Choroid plexus epithelial cell (primary cell): Measurements from ENCODE around the gene TAF3.

Experiments used
- DNase-seq: peaks from one replicate; pipeline ENCODE4 v3.0.0-alpha.2; 2010; ENCODE audit warnings: low read depth
- H3K4me3 ChIP-seq: 2 replicates; pipeline ENCODE4 v1.5.1; 2011; ENCODE audit warnings: low read depth, mild to moderate bottlenecking, control low read depth, low read length, moderate library complexity
- CTCF ChIP-seq: conservative IDR thresholded peaks from 2 replicates; pipeline ENCODE4 v1.5.1; 2011; ENCODE audit warnings: low read depth, mild to moderate bottlenecking, control low read depth, inconsistent platforms, low read length, moderate library complexity

Gene TAF3

GRCh38 chr10:7998831-7999230 is 180.5 kb downstream of the TAF3 start:
- no peak for TF ChIP-seq CTCF
- no peak for DNase-seq
- no peak overlapping the region for H3K4me3 ChIP-seq

GRCh38 chr10:8004469-8005000 is 186.2 kb downstream of the TAF3 start:
- no peak for DNase-seq

GRCh38 chr10:8006274-8006999 is 188.1 kb downstream of the TAF3 start:
- no peak overlapping the region for H3K4me3 ChIP-seq
- no peak for DNase-seq
- TF ChIP-seq CTCF = no peak

More at GRCh38 chr10:8004469-8005000, 186.2 kb downstream of the TAF3 start:
- TF ChIP-seq CTCF = no peak
- no peak overlapping the region for H3K4me3 ChIP-seq

- no peak for DNase-seq
- TF ChIP-seq CTCF = no peak
- no peak overlapping the region for H3K4me3 ChIP-seq
These were observed 190.7 kb downstream of the TAF3 start for GRCh38 chr10:8009031-8009430.

- no peak for TF ChIP-seq CTCF
- no peak for DNase-seq
- H3K4me3 ChIP-seq = no peak overlapping the region
These were observed 194.7 kb downstream of the TAF3 start for GRCh38 chr10:8013006-8013405.

- H3K4me3 ChIP-seq = no peak overlapping the region
- no peak for TF ChIP-seq CTCF
- no peak for DNase-seq
These were observed 195.3 kb downstream of the TAF3 start for GRCh38 chr10:8013619-8014018.

- H3K4me3 ChIP-seq = no peak overlapping the region
- DNase-seq = no peak
- TF ChIP-seq CTCF = no peak
These were observed 196.3 kb downstream of the TAF3 start for GRCh38 chr10:8014649-8015048.
